Measurements from ENCODE around the gene CYP26C1. TPM values are rescaled to one million over a fixed set of nuclear protein-coding genes. Genes with fewer than 3 reads are reported as not detected.

CYP26C1 gene
- total RNA-seq, 1 experiment from 2014 or later = 0.11 TPM

- TF ChIP-seq ZNF512 (CRISPR knock-in tag; IDR thresholded peaks at IDR 0.05; ENCODE audit: borderline replicate concordance) (no peak), SMAD4 (CRISPR knock-in tag; IDR thresholded peaks at IDR 0.05) (no peak), SOX15 (CRISPR knock-in tag; IDR thresholded peaks at IDR 0.05) (no peak)
- TF ChIP-seq, protein P1, sequence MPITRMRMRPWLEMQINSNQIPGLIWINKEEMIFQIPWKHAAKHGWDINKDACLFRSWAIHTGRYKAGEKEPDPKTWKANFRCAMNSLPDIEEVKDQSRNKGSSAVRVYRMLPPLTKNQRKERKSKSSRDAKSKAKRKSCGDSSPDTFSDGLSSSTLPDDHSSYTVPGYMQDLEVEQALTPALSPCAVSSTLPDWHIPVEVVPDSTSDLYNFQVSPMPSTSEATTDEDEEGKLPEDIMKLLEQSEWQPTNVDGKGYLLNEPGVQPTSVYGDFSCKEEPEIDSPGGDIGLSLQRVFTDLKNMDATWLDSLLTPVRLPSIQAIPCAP (CRISPR knock-in tag; IDR thresholded peaks at IDR 0.05) = no peak
- TF ChIP-seq, protein P2, sequence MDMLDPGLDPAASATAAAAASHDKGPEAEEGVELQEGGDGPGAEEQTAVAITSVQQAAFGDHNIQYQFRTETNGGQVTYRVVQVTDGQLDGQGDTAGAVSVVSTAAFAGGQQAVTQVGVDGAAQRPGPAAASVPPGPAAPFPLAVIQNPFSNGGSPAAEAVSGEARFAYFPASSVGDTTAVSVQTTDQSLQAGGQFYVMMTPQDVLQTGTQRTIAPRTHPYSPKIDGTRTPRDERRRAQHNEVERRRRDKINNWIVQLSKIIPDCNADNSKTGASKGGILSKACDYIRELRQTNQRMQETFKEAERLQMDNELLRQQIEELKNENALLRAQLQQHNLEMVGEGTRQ (CRISPR knock-in tag; IDR thresholded peaks at IDR 0.05) = no peak
Observed at GRCh38 chr10:93030409-93030808, 30.2 kb upstream of the CYP26C1 start (continued).

- Mint-ChIP-seq H3K27ac (peak overlapping the region; percentile 43; the same call in 1 of the 2 replicates), H3K36me3 (peaks cover 7% of the 10 kb centered on the region), H3K4me1 (peaks cover 37% of the 10 kb centered on the region), H3K9me3 (peaks cover 11% of the 10 kb centered on the region), H3K4me3 (no peak overlapping the region), H3K27me3 (ENCODE audit: low read depth) (no peaks in the 10 kb centered on the region)
- POLR2A ChIA-PET = no interaction called here
- CTCF ChIA-PET = interaction anchor here (2.0 kb wide), 1 partner anchor 8 kb away, joined by 13 read pairs; no protein-coding TSS in a partner anchor
- TF ChIP-seq FOXK1 (CRISPR knock-in tag; IDR thresholded peaks at IDR 0.05) (no peak), E2F1 (CRISPR knock-in tag; IDR thresholded peaks at IDR 0.05) (no peak), GABPB1 (CRISPR knock-in tag; IDR thresholded peaks at IDR 0.05) (peak; percentile 60), TEAD4 (CRISPR knock-in tag; IDR thresholded peaks at IDR 0.05) (no peak)
- DNase-seq (ENCODE audit: low spot score) (no peak), ATAC-seq (no peak)
Observed at GRCh38 chr10:93032105-93032808, 28.3 kb upstream of the CYP26C1 start.

DNA sequence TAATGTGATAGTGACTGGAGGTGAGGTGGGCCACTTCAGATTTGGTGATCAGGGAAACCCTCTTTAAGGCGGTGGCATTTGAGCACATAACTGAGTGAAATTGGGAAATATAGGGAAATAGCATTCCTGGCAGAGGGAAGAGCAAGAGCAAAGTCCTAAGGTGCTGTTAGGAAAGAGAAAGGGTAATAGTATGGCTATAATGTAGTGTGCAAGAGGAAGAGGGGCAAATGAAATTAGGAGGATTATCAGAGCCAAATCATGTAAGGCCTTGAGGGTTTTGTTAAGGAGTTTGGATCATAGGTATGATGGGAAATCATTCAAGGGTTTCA is 27.8 kb upstream of the CYP26C1 start:
- H3K27ac Mint-ChIP-seq = peak overlapping the region; percentile 18; the same call in 1 of the 2 replicates
- ATAC-seq (no peak), DNase-seq (ENCODE audit: low spot score) (no peak)
- CTCF ChIA-PET = no interaction called here
- peaks cover 6% of the 10 kb centered on the region for H3K9me3 Mint-ChIP-seq
- peaks cover 37% of the 10 kb centered on the region for H3K4me1 Mint-ChIP-seq
- POLR2A ChIA-PET = no interaction called here
- H3K36me3 Mint-ChIP-seq = 0 out of 2 replicates have a peak, but pooled peaks cover 1% of the 10 kb centered on the region
- no peak overlapping the region for H3K4me3 Mint-ChIP-seq
- H3K27me3 Mint-ChIP-seq (ENCODE audit: low read depth) = no peaks in the 10 kb centered on the region
- TF ChIP-seq SP1 (CRISPR knock-in tag; conservative IDR thresholded peaks at IDR 0.05) (no peak), PRRX2 (CRISPR knock-in tag; IDR thresholded peaks at IDR 0.05) (no peak), CBFB (CRISPR knock-in tag; IDR thresholded peaks at IDR 0.05; ENCODE audit: low read depth) (no peak), TCF7 (CRISPR knock-in tag; IDR thresholded peaks at IDR 0.05; ENCODE audit: low read depth) (no peak), ZBTB21 (CRISPR knock-in tag; IDR thresholded peaks at IDR 0.05; ENCODE audit: borderline replicate concordance) (no peak), EMX1 (CRISPR knock-in tag; IDR thresholded peaks at IDR 0.05) (no peak), ZNF281 (CRISPR knock-in tag; IDR thresholded peaks at IDR 0.05) (no peak), ZNF671 (CRISPR knock-in tag; IDR thresholded peaks at IDR 0.05) (no peak), GRHL2 (CRISPR knock-in tag; IDR thresholded peaks at IDR 0.05; ENCODE audit: insufficient replicate concordance, severe bottlenecking) (no peak), IRF2 (CRISPR knock-in tag; IDR thresholded peaks at IDR 0.05; ENCODE audit: borderline replicate concordance, low read depth) (no peak)
- TF ChIP-seq, protein P3, sequence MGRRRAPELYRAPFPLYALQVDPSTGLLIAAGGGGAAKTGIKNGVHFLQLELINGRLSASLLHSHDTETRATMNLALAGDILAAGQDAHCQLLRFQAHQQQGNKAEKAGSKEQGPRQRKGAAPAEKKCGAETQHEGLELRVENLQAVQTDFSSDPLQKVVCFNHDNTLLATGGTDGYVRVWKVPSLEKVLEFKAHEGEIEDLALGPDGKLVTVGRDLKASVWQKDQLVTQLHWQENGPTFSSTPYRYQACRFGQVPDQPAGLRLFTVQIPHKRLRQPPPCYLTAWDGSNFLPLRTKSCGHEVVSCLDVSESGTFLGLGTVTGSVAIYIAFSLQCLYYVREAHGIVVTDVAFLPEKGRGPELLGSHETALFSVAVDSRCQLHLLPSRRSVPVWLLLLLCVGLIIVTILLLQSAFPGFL (CRISPR knock-in tag; IDR thresholded peaks at IDR 0.05; ENCODE audit: borderline replicate concordance) = no peak
- TF ChIP-seq, protein P1 (CRISPR knock-in tag; IDR thresholded peaks at IDR 0.05) = no peak
- TF ChIP-seq, protein P2 (CRISPR knock-in tag; IDR thresholded peaks at IDR 0.05) = no peak

Data from WTC11 (cell line).